ENCODE results near the gene DAB1.
"Not testable (repeated sequence)": the region's sequence is repeated elsewhere in the genome, so short reads cannot be mapped to it uniquely, and the experiment has no call there.

The DAB1 gene

DNA sequence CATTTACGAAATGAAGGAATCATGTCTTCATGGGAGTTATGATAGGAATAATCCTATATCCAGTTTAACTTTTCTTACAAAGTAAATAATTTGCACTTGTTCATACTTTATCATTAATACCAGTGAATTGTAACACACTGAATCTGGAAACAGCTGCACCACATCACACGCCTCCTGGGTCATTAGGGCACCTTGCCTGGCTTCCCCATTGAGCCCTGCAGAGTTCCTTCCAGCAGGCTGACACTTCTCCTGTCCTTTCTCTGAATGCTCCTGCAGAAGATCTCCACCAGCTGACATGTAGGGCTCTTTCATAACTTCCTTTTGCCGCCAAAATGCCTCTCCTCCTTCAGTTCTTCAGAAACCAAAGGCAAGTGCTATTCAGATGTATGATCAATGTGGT lies 201.1 kb downstream of the DAB1 start:
- no peak for DNase-seq

DNA sequence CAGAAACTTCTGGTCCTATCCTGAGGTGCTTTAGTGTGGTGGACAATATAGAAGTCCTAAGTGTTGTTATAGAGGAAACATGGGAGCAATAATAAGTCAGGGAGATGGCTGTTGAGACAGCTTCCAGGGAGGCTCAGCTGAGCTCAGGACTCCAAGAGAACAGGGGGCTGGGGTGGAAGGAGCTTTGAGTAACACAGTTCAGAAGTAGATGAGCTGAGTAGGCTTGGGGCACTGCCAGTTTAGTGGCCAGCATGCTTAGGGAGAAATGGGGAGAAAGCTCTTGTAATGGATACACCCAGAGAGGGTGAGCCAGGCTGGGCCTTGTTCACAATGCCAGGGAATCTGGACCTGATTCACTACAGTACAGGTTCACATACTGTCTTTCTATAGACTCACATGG lies 201.6 kb downstream of the DAB1 start:
- no peak for DNase-seq

DNA sequence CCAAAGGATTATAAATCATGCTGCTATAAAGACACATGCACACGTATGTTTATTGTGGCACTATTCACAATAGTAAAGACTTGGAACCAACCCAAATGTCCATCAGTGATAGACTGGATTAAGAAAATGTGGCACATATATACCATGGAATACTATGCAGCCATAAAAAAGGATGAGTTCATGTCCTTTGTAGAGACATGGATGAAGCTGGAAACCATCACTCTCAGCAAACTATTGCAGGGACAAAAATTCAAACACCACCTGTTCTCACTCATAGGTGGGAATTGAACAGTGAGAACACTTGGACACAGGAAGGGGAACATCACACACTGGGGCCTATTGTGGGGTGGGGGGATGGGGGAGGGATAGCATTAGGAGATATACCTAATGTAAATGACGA lies 203.0 kb downstream of the DAB1 start:
- DNase-seq, result not testable (repeated sequence)

DNA sequence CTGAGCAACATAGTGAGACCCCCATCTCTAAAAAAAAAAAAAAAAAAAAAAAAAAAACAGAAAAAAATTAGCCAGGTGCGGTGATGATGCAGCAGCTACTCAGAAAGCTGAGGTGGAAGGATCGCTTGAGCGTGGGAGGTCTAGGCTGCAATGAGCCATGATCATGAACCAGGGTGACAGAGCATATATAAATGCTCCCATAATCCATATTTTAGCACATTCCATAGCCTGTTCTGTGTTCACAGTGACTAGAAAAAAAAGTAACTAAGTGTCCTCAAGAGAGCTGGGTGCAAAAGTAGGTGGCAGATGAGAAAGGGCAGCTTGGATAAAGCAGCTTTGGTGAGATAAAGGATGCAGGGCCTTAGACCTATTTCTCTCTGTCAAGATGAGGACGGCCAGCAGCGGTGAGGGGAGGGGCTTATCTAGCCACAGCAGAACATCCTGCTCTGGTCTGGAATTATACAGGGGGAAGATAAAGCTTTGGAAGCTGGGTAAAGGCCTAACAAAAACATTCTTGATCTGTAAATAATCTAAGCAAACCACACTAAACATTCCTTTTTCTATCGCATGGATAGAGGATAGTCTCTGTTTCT lies 205.3 kb downstream of the DAB1 start:
- no peak for DNase-seq

DNA sequence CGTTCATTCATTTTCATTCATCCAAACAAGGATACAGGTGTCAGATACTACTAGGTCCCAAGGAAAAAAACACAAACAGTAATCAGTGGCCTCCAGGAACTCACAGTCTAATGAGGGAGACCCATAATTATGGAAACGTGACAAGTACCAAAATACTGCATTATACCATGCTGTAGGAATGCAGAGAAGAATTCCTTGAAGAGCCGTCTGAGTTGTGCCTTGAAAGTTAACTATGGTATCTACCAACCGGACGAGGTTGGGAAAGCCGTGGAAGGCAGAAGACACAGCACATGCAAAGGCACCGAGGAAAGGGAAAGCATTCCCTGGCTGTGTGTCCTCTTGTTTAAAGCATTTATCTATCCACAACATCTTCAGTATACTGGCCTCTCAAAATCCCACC lies 206.0 kb downstream of the DAB1 start:
- DNase-seq, result no peak

DNA sequence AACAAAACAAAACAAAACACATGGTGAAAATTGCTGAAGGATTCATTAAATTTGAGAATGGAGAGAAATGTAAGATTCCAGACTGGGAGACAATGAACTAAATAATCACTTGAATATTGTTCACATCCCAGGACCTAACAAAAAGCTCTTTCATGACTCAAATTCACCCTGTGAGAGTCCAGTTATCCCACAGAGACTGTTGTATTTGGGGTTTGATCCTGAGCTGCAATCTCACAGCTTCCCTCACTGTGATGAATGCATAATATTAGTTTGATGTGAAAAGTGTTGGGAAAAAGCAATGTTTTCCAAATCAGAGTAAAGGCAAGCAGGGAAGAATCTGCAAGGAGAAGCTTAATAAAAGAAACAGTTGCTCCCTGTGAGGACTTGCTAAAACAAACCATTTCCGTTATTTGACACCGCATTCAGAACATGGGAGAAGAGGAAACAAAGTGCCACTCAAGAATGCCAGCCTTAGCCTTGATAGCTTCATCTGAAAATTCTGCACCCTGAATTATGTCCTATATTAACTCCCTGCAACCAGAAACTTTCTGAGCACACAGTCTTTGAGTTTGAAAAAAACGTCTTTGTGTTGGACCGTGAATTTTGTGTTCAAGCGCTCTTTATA lies 208.8 kb downstream of the DAB1 start:
- DNase-seq, result no peak

DNA sequence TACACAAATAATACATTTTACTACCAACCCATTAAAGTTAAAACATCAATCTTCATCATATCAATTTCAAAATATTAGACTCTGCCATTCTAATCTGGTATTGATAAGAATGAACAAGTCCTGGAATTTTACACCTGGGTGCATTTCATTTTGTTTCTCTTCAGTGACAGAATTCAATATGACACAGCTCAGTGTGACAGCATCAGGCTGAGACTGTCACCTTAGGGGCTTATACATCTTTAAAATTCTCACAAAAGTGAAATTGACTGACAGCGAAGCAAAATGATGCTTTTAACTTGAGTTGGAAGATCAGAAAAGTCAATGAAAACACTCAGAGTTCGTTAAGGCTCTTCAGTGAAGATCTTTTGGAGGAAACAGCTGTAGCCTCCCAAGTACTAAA lies 213.0 kb downstream of the DAB1 start:
- no peak for DNase-seq

DNA sequence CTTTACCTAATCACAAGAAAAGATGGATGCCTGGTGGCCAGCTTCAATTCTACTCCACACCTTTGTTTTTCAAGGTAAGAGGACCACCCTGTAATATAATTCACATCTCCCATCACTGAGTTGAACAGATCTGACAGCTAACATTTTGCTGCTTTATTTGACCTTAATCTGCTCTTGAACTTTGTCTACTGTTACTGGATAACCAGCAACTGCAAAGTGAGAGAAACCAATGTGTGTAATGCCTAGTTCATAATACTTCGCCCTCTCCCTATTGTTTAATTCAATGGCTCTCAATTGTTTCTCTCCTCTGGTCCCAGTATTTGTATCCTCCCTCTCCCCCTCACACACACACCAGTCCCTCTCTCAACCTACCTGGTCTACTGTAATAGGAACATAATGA lies 214.4 kb downstream of the DAB1 start:
- no peak for DNase-seq

DNA sequence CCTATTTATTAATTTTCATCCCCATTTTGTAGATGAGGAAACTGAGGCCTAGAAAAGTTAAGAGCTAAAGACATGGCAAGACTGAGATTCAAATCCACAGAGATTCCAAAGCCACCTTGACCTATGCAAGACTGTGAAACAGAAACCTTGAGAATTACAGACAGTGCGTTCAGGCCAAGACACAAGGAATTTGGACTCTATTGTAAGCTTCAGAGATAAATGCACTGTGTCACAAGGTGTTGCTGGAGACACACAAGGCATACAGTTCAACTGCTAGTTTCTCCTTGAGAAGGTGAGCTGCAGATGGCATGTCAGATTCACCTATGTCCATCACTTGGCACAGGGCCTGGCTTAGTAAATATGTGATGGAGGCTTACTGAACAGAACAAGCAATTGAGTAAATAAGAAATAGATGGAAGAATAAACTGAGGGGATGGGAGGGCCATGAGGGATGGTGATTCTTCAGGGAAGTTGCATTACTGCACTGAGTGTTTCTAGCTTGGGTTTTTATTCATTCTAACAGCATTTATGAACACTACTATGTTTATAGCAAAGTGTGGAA lies 215.0 kb downstream of the DAB1 start:
- no peak for DNase-seq

DNA sequence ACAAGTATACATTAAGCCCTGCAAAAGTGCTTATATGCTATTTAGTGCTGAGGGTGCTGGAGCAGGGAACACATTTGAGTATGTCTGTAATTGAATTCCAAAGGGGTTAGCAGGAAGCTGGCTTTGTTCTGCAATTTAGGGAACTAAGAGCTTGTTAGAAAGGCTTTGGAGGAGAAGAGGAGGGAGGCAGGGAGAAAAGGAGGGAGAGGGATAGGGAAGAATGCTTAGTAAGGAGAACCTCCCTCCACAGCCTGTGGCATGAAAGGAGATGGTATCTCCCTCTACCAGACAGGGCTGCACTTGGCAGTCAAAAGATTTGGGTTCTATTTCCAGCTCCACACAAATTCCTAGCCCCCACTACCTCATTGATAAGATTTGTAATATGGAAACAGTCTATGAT lies 217.8 kb downstream of the DAB1 start:
- DNase-seq, result no peak

DNA sequence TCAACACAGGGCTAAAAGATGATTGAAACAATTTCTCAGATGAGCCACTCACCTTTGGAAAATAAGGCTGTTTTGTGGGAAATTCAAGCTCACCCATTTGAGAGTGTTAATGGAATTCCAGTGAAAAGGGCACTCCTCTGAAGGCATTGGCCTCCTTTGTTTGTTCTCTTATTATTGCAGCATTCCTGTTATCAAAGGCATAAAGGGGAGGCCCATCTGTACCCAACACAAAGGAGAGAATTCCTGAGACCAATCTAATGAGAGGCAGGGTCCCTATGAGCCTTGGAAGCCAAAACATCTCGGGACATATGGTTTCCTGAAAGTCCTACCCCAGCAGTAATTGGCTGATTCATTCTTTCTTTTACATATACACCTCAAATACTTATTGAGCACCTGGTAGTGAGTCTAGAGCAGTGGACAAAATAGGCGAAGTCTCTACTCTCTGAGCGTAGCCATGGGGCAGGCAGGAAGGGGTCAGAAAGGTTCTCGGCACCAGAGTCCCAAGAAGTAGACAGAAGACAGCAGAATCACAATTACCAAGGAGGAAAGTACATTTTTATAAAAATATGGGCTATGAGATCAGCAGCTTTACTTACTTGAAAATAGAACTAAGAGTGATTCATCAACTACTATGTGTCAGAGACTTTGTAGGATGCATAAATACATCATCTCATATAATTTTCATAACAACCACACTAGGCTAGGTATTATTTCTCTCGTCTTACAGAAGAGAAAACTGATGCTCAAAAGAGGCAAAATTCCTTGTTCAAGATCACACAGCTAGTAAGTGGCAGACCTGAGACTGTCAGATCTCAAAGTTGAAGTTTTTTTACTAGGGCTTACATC lies 218.7 kb downstream of the DAB1 start:
- no peak for DNase-seq

DNA sequence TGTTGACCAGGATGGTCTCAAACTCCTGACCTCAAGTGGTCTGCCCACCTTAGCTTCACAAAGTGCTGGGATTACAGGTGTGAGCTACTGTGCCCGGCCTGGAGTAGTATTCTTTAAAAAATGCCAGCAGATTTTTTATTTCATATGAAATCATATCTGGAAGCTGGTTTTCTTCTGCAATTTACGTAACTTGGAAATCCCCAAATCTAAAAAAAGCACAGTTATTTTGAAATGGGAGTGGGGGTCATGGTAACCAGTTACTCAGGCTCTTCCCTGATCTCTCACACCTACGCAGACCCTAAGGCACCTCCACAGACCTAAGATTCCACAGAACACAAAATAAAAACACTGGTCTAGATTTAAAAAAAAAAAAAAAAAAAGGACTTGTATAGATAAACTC lies 219.8 kb downstream of the DAB1 start:
- no peak for DNase-seq

DNA sequence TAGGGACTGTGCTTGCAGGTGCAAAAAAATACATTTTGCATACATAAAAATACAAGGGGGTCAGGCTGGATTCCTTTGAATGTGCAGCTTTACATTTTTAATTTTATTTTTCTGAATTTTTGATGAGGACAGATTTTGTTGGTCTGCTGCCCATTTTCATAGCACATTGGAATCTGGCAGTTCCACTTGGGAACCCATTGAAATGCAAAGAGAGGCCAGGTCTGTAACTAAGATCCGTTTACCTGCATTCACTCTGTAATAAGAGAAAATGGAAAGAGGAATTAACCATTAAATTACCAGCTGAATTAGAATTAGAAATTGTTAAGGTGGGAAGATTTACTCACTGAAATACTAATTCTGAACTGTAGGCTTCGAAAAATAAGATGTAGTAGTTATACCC lies 221.6 kb downstream of the DAB1 start:
- no peak for DNase-seq

DNA sequence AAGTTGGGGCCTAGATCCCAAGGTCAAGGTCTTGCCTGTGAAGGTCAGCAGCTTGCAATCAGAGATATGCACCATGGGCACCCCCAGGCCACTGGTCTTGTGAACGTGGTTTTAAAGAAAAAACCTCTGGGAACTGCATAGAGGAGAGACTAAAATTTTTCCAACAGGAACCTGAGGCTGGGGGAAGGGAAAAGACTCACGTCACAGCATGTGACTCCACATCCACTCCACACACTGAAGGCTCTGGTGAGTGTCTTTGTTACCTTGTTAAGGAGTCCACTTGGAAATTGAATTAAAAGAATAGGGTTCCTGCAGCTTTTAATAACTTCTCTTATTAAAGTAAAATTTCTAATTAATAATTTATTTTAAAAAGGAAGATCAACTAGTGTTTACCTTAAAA lies 224.9 kb downstream of the DAB1 start:
- DNase-seq, result no peak

DNA sequence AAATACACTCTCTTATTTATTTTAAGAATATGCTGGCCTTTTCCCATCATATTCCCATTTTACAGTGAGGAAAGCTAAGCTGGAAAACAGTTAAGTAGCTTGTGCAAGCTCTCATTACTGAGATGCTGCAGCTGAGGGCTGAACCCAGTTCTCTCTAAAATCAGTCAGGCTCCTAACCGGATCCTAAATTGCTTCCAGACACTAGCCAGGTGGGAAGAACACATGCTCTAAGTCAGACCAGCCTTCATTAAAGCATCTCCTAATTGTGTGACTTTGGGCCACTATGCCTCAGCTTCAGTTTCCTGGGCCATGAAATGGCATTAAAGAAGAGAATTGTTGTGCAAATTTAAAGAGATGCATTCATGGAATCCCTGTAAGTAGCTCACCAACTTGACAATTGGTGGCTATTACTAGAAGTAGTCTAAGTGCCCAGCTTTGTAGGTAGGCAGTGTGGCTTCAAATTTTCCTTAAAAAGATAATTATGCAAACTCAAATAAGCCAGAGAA lies 228.4 kb downstream of the DAB1 start:
- no peak for DNase-seq

DNA sequence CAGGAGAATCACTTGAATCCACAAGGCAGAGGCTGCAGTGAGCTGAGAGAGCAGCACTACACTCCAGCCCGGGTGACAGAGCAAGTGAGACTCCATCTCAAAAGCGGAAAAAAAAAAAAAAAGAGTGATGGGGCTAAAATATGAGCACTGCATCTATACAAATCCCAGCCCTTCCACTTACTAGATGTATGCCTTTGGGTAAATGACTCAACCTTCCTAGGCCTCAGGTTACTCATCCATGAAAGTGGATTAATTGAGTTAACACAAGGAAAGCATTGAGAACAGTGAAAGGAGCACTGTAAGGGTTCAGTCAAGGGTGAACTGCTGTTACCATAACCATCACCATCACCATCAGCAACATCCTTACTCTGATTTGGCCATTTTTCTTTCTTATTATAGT lies 231.6 kb downstream of the DAB1 start:
- DNase-seq, result no peak

DNA sequence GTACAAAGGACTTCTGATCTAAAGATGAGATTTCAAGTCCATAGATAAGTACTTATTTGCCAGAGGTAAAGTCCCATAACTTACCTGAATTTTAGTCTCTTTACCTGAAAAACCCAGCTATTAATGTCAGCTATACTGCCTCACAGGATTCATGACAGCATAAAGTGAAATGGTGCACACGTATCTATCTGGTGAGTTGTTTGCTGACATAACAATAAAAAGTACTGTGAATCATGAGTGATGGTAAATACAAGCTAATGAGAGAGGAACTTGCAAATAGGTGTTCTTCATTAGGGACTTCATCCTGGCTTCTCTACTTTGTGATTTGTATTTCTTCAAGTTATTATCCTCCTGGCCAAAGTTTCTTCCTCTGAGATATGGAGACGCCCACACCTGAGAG lies 233.0 kb downstream of the DAB1 start:
- no peak for DNase-seq

DNA sequence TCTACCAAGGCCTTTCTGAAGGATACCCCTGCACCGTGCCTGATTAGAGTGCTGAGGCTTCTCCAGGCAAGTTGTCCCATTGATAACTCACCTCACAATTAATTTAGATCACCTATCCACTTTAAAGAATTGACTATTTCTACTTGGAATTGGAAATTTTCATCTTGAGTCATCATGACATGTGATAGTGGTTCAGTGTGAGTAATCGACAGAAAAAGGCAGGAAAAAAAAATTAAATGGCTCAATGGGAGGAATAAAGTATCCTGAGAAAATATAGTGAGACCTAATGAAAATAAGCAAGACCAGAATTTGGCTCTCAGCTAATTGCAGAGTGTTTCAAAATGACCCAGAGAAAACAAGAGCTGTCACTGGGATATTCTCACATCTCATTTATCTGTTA lies 235.7 kb downstream of the DAB1 start:
- DNase-seq, result no peak

DNA sequence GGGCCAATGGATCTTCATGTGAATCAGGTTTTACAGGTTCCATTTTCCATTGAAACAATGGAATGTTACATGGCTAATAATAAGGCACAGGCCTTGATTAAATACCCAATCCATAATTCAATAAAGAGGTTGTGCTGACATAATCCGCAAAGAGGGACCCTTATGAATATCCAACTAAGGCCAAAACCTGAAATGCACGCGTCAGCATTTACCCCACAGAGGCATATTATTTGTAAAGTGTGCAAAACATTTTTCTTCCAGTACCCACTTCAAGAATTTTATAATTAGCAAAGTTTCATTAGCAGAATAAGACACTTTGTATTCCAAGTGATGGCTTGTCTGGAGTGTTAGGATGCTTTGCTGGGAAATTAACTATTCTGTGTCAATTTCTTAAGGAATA lies 237.4 kb downstream of the DAB1 start:
- DNase-seq, result no peak

DNA sequence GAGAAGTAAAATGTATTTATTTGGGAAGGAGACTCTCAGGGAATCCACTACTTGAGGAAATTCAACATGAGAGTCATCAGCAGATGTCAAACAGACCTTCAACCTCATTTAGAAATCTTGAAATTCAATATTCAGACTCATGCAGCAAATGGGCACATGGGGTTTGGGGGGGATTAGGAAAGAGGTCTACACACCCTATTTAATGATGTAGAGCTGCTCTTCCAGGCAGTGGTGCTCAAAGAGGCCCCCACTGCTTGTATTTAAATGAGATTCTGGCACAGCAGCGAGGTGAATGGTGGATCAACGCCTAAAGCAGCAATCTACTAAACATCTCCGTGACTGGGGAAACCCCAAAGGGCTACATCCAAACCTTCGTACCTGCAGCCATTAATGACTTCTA lies 244.9 kb downstream of the DAB1 start:
- DNase-seq, result no peak

DNA sequence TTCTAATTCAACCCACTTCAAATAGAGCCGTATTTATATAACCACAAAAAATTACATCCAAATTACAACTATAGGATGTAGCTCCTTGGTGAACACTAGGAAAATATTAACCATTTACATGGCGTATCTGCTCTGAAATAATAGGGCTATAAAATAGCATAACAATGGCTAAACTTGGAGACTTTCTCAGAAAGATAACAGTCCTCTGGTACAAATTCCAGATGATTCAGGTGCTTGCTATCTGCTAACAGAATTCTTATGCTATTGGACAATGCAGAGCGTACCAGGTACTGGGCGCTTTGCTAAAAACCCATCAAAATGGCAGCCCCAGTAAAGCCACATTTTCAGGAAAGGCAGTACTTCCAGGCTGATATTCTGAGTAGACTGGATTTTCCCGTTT lies 248.4 kb downstream of the DAB1 start:
- no peak for DNase-seq

DNA sequence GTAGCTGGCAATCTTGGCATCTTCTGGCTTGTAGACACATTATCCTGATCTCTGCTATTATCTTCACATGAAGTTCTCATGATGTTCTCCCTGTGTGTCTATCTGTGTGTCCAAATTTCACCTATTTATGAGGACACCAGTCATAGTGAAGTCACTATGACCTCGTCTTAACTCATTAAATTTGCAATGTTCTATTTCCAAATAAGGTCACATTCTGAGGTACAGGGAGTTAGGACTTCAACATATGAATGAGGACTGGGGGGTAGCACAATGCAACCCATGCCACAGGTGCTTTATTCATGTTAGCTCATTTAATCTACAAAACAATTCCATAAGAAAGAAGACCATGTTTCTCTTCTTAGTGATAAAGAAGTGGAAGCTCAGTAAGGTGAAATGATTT lies 251.8 kb downstream of the DAB1 start:
- no peak for DNase-seq

All from amygdala (tissue), 56 donors.